ENCODE results near the gene RNF4. TPM values are rescaled to one million over a fixed set of nuclear protein-coding genes. Genes with fewer than 3 reads are reported as not detected.

RNF4 gene
- total RNA-seq, 1 donor from 2014 or later, result 52.7 TPM

DNA sequence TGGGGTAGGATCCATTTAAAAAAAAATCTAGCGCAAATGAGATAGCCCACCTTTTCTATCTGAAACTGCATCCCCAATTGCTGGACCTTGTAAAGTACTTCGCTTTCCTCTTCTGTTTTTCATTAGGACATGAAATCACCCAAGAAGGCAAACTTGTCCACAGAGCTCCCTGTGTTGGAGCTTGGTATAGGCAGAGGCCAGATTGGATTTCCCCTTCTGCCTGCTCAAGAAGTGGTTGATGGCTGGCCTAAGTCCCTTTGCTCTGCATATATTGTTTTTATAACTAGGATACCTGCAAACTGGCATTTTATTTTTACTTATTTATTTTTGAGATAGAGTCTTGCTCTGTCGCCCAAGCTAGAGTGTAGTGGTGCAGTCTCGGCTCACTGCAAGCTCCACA lies 28.4 kb downstream of the RNF4 start:
- TF ChIP-seq, protein P1, sequence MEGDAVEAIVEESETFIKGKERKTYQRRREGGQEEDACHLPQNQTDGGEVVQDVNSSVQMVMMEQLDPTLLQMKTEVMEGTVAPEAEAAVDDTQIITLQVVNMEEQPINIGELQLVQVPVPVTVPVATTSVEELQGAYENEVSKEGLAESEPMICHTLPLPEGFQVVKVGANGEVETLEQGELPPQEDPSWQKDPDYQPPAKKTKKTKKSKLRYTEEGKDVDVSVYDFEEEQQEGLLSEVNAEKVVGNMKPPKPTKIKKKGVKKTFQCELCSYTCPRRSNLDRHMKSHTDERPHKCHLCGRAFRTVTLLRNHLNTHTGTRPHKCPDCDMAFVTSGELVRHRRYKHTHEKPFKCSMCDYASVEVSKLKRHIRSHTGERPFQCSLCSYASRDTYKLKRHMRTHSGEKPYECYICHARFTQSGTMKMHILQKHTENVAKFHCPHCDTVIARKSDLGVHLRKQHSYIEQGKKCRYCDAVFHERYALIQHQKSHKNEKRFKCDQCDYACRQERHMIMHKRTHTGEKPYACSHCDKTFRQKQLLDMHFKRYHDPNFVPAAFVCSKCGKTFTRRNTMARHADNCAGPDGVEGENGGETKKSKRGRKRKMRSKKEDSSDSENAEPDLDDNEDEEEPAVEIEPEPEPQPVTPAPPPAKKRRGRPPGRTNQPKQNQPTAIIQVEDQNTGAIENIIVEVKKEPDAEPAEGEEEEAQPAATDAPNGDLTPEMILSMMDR (IDR thresholded peaks at IDR 0.05; ENCODE audit: insufficient read depth, low read length, severe bottlenecking), result no peak
- DNase-seq (ENCODE audit: low read depth), result no peak
- FAIRE-seq, result no peak
- Histone ChIP-seq H3K36me3 (ENCODE audit: control insufficient read depth, insufficient read depth, low read length) (peaks cover 28% of the 10 kb centered on the region), H3K27me3 (ENCODE audit: control insufficient read depth, insufficient read depth, low read length) (no peaks in the 10 kb centered on the region), H3K4me3 (ENCODE audit: low read depth, low read length) (no peak overlapping the region)

DNA sequence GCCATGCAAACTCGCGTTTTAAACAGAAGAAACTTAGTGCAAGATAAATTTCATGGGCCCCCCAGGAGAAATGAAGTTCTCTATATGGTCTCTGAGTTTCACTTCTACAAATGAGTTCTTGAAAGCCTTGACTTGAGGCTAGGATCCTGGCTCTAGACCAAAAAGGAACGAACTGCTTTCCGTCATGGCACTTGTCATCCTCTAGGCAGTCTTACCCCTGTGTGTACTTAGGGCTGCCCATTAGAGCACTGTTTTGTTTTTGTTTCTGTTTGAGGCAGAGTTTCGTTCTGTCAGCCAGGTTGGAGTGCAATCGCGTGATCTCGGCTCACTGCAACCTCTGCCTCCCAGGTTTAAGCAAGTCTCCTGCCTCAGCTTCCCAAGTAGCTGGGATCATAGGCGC lies 29.0 kb downstream of the RNF4 start:
- no peak for FAIRE-seq
- H3K4me3 ChIP-seq (ENCODE audit: low read depth, low read length), result no peak overlapping the region
- no peaks in the 10 kb centered on the region for H3K27me3 ChIP-seq (ENCODE audit: control insufficient read depth, insufficient read depth, low read length)
- TF ChIP-seq, protein P1 (IDR thresholded peaks at IDR 0.05; ENCODE audit: insufficient read depth, low read length, severe bottlenecking), result no peak
- peaks cover 28% of the 10 kb centered on the region for H3K36me3 ChIP-seq (ENCODE audit: control insufficient read depth, insufficient read depth, low read length)
- DNase-seq (ENCODE audit: low read depth), result no peak

GRCh38 chr4:2500547-2500946 lies 31.6 kb downstream of the RNF4 start:
- FAIRE-seq (no peak), DNase-seq (ENCODE audit: low read depth) (no peak)
- Histone ChIP-seq H3K4me3 (ENCODE audit: low read depth, low read length) (no peak overlapping the region), H3K27me3 (ENCODE audit: control insufficient read depth, insufficient read depth, low read length) (no peaks in the 10 kb centered on the region), H3K36me3 (ENCODE audit: control insufficient read depth, insufficient read depth, low read length) (peaks cover 23% of the 10 kb centered on the region)
- TF ChIP-seq, protein P1 (IDR thresholded peaks at IDR 0.05; ENCODE audit: insufficient read depth, low read length, severe bottlenecking), result no peak

DNA sequence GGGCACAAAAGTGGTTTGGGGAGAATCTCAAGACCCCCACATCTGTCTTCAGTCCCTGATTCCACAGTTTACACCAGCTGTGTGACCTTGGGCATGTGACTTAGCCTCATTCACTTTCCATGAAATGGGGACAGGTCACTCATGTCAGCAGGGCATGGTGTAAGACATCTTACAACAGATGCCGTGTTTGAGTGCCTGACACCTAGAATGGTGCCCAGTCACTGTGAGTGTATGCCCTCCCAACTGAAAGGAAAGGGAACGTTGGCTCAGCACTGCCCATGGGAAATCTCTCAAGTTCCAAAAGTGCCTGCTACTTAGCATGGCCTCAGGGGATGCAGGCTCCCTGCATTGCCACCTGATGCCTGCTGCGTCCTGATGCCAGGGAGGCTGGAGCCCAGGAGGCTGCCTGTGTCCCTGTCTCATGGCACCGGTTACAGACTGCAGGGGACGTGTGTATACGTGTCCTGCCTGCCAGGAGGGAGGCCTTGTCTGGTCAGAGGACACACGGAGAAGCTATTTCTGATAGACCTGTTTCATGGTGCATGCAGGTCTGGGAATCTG lies 32.2 kb downstream of the RNF4 start:
- Histone ChIP-seq H3K36me3 (ENCODE audit: control insufficient read depth, insufficient read depth, low read length) (peaks cover 23% of the 10 kb centered on the region), H3K4me3 (ENCODE audit: low read depth, low read length) (no peak overlapping the region), H3K27me3 (ENCODE audit: control insufficient read depth, insufficient read depth, low read length) (no peaks in the 10 kb centered on the region)
- TF ChIP-seq, protein P1 (IDR thresholded peaks at IDR 0.05; ENCODE audit: insufficient read depth, low read length, severe bottlenecking), result no peak
- no peak for DNase-seq (ENCODE audit: low read depth)
- no peak for FAIRE-seq

- Histone ChIP-seq H3K36me3 (ENCODE audit: control insufficient read depth, insufficient read depth, low read length) (peaks cover 19% of the 10 kb centered on the region), H3K27me3 (ENCODE audit: control insufficient read depth, insufficient read depth, low read length) (no peaks in the 10 kb centered on the region), H3K4me3 (ENCODE audit: low read depth, low read length) (no peak overlapping the region)
- DNase-seq (ENCODE audit: low read depth) (no peak), FAIRE-seq (no peak)
- TF ChIP-seq, protein P1 (IDR thresholded peaks at IDR 0.05; ENCODE audit: insufficient read depth, low read length, severe bottlenecking), result no peak
These were observed 34.9 kb downstream of the RNF4 start for GRCh38 chr4:2503809-2504208.

DNA sequence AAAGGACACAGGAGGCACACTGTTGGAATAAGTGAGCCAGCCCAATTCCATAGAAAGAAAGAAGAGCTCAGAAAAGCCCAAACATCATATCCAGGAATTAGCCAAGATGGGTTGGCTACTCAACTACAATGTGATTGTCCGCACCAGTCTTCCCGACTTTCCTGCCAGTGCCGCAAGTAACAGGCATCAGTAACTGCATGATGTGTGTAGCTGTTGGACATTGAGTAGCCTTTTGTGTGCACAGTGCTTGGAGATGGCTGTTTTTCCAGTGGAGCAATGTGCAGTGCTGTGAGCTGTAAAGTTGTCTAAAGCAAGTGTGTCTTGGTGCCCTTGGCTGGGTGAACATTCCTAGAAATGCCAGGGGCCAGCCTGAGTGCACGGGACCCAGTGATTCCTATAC lies 38.4 kb downstream of the RNF4 start:
- no peak for DNase-seq (ENCODE audit: low read depth)
- Histone ChIP-seq H3K36me3 (ENCODE audit: control insufficient read depth, insufficient read depth, low read length) (peaks cover 22% of the 10 kb centered on the region), H3K4me3 (ENCODE audit: low read depth, low read length) (no peak overlapping the region), H3K27me3 (ENCODE audit: control insufficient read depth, insufficient read depth, low read length) (no peaks in the 10 kb centered on the region)
- FAIRE-seq, result no peak
- TF ChIP-seq, protein P1 (IDR thresholded peaks at IDR 0.05; ENCODE audit: insufficient read depth, low read length, severe bottlenecking), result no peak

Measured in bronchial epithelial cell (primary cell).